ENCODE results near the gene WDR37. TPM values are rescaled to one million over a fixed set of nuclear protein-coding genes. Genes with fewer than 3 reads are reported as not detected.

WDR37 gene
- polyA plus RNA-seq, 1 donor (not counting 4 experiments of a cell fraction or from before 2014, with no cell fraction given): 16.0 TPM

GRCh38 chr10:1133495-1134045, 77.4 kb downstream of the WDR37 start:
- no peaks in the 10 kb centered on the region for H4K20me1 ChIP-seq (ENCODE audit: control insufficient read depth, extremely low read depth, insufficient read depth, low read length)
- H3K36me3 ChIP-seq (ENCODE audit: control insufficient read depth in 2 of 2, extremely low read depth in 1 of 2, insufficient read depth in 2 of 2, low read length in 2 of 2): peaks cover 17 to 19% of the 10 kb centered on the region in 2 experiments
- no peak for TF ChIP-seq EZH2 (IDR thresholded peaks at IDR 0.05; ENCODE audit: low read length)
- TF ChIP-seq, protein P1, sequence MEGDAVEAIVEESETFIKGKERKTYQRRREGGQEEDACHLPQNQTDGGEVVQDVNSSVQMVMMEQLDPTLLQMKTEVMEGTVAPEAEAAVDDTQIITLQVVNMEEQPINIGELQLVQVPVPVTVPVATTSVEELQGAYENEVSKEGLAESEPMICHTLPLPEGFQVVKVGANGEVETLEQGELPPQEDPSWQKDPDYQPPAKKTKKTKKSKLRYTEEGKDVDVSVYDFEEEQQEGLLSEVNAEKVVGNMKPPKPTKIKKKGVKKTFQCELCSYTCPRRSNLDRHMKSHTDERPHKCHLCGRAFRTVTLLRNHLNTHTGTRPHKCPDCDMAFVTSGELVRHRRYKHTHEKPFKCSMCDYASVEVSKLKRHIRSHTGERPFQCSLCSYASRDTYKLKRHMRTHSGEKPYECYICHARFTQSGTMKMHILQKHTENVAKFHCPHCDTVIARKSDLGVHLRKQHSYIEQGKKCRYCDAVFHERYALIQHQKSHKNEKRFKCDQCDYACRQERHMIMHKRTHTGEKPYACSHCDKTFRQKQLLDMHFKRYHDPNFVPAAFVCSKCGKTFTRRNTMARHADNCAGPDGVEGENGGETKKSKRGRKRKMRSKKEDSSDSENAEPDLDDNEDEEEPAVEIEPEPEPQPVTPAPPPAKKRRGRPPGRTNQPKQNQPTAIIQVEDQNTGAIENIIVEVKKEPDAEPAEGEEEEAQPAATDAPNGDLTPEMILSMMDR (optimal IDR thresholded peaks at IDR 0.05 in 1 of 3, IDR thresholded peaks at IDR 0.05 in 1 of 3, conservative IDR thresholded peaks at IDR 0.05 in 1 of 3; ENCODE audit: extremely low read depth in 1 of 3, insufficient read depth in 2 of 3, low read length in 3 of 3): no peak
- DNase-seq (ENCODE audit: low read depth, low spot score) (no peak), FAIRE-seq (no peak)
- H3K79me2 ChIP-seq (ENCODE audit: control insufficient read depth, insufficient read depth, low read length): no peaks in the 10 kb centered on the region
- H3K9me1 ChIP-seq (ENCODE audit: control insufficient read depth, extremely low read depth, insufficient read depth, low read length): no peaks in the 10 kb centered on the region
- no peak overlapping the region for H3K9ac ChIP-seq (ENCODE audit: control insufficient read depth, extremely low read depth, insufficient read depth, low read length)
- H3K27ac ChIP-seq (ENCODE audit: control insufficient read depth, insufficient read depth, low read length): no peak overlapping the region
- no peaks in the 10 kb centered on the region for H3K27me3 ChIP-seq (ENCODE audit: control insufficient read depth, extremely low read depth, insufficient read depth, low read length)
- H3K9me3 ChIP-seq (ENCODE audit: control insufficient read depth, low read depth, low read length): no peaks in the 10 kb centered on the region
- no peak overlapping the region for H2AFZ ChIP-seq (ENCODE audit: control insufficient read depth, low read length)
- no peak overlapping the region for H3K4me3 ChIP-seq (ENCODE audit: control insufficient read depth in 2 of 3, extremely low read depth in 1 of 3, insufficient read depth in 2 of 3, low read depth in 1 of 3, low read length in 3 of 3)
- no peaks in the 10 kb centered on the region for H3K4me1 ChIP-seq (ENCODE audit: control insufficient read depth, extremely low read depth, insufficient read depth, low read length)
- no peak overlapping the region for H3K4me2 ChIP-seq (ENCODE audit: control insufficient read depth, extremely low read depth, insufficient read depth, low read depth, low read length)
- dilution Hi-C loops (cut with MboI; ENCODE audit: extremely low pct_ligation_motif_present, low sequenced_read_pairs): no loop called here

DNA sequence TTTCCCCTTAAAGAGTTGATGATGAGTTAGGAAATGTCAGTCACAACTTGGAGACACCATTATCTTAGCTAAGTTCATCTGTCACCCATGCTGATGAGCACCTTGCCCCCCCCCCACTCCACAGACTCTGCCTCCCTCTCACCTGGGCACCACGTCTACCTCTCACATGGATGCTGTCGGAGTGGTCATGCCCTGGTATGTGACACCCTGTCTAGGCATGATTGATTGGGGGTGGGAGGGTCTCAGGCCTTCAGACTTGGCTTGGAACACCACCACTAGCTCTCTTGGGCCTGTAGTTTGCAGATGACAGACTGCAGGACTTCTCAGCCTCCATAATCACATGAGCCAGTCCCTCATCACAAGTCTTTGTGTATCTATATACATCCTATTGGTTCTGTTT, 78.0 kb downstream of the WDR37 start:
- Histone ChIP-seq H3K27me3 (ENCODE audit: control insufficient read depth, extremely low read depth, insufficient read depth, low read length) (no peaks in the 10 kb centered on the region), H3K36me3 (ENCODE audit: control insufficient read depth in 2 of 2, extremely low read depth in 1 of 2, insufficient read depth in 2 of 2, low read length in 2 of 2) (peaks cover 13 to 15% of the 10 kb centered on the region in 2 experiments), H2AFZ (ENCODE audit: control insufficient read depth, low read length) (no peak overlapping the region), H3K79me2 (ENCODE audit: control insufficient read depth, insufficient read depth, low read length) (no peaks in the 10 kb centered on the region), H3K9me1 (ENCODE audit: control insufficient read depth, extremely low read depth, insufficient read depth, low read length) (no peaks in the 10 kb centered on the region), H3K9ac (ENCODE audit: control insufficient read depth, extremely low read depth, insufficient read depth, low read length) (no peak overlapping the region), H3K27ac (ENCODE audit: control insufficient read depth, insufficient read depth, low read length) (no peak overlapping the region), H4K20me1 (ENCODE audit: control insufficient read depth, extremely low read depth, insufficient read depth, low read length) (no peaks in the 10 kb centered on the region), H3K9me3 (ENCODE audit: control insufficient read depth, low read depth, low read length) (no peaks in the 10 kb centered on the region), H3K4me3 (ENCODE audit: control insufficient read depth in 2 of 3, extremely low read depth in 1 of 3, insufficient read depth in 2 of 3, low read depth in 1 of 3, low read length in 3 of 3) (no peak overlapping the region), H3K4me1 (ENCODE audit: control insufficient read depth, extremely low read depth, insufficient read depth, low read length) (no peaks in the 10 kb centered on the region), H3K4me2 (ENCODE audit: control insufficient read depth, extremely low read depth, insufficient read depth, low read depth, low read length) (no peak overlapping the region)
- no peak for FAIRE-seq
- no peak for DNase-seq (ENCODE audit: low read depth, low spot score)
- TF ChIP-seq, protein P1 (optimal IDR thresholded peaks at IDR 0.05 in 1 of 3, IDR thresholded peaks at IDR 0.05 in 1 of 3, conservative IDR thresholded peaks at IDR 0.05 in 1 of 3; ENCODE audit: extremely low read depth in 1 of 3, insufficient read depth in 2 of 3, low read length in 3 of 3): no peak
- TF ChIP-seq EZH2 (IDR thresholded peaks at IDR 0.05; ENCODE audit: low read length): no peak
- dilution Hi-C loops (cut with MboI; ENCODE audit: extremely low pct_ligation_motif_present, low sequenced_read_pairs): no loop called here
